Activated CD8-positive, alpha-beta memory T cell treated with anti-CD3 and anti-CD28 coated beads for 36 hours (primary cell): ENCODE data around the gene TPRG1L. TPM values are rescaled to one million over a fixed set of nuclear protein-coding genes. Genes with fewer than 3 reads are reported as not detected.

ENCODE experiments used
- CTCF ChIA-PET: fragments of 350-600 bp; sonication (Branson Sonifier 250); formaldehyde crosslinking; loops from one replicate; lab custom pipeline; 2021; ENCODE audit warnings: antibody characterized with exemption; lab: Charles Lee
- POLR2A ChIA-PET: fragments of 350-600 bp; sonication (Branson Sonifier 250); formaldehyde crosslinking; loops from one replicate; lab custom pipeline; 2021; ENCODE audit warnings: antibody characterized with exemption; lab: Charles Lee
- total RNA-seq, 2 experiments: library from RNA; stranded (reverse); gene quantifications; one replicate each; pipeline ENCODE4 v1.2.3, GENCODE V29; 2021

The TPRG1L gene
- total RNA-seq, 2 experiments from 2014 or later, result 14.2 to 15.0 TPM

DNA sequence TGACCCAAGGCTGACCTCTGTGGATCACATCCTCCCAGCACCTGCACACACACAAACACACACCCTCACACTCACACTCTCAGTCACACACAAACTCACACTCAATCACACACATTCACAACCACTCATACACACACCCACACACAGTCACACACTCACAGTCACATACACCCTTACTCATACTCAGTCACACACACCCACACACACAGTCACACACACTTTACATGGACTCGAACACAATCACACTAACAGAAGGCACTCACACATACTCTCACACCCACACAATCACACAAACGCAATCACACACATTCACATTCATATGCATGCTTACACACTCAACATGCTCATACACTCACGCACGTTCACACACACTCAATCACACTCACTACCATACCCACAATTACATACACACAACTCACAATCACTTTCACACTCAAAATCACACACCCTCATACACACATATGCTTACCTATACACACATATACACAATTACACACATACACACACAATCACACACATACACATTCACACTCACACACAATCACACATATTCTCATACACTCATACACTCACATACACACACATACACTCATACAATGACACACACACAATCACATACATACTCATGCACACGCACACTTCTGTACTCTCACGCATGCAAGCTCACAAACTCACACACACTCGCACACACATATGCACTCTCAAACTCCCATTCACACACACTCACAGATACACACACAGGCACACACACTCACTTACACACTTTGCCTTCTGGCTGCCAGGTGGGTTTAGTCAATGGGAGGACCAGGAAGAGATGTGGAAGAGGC is 19.6 kb upstream of the TPRG1L start:
- CTCF ChIA-PET, result interaction anchor here (1.8 kb wide), 1 partner anchor 14 kb away, joined by 4 read pairs; no protein-coding TSS in a partner anchor

DNA sequence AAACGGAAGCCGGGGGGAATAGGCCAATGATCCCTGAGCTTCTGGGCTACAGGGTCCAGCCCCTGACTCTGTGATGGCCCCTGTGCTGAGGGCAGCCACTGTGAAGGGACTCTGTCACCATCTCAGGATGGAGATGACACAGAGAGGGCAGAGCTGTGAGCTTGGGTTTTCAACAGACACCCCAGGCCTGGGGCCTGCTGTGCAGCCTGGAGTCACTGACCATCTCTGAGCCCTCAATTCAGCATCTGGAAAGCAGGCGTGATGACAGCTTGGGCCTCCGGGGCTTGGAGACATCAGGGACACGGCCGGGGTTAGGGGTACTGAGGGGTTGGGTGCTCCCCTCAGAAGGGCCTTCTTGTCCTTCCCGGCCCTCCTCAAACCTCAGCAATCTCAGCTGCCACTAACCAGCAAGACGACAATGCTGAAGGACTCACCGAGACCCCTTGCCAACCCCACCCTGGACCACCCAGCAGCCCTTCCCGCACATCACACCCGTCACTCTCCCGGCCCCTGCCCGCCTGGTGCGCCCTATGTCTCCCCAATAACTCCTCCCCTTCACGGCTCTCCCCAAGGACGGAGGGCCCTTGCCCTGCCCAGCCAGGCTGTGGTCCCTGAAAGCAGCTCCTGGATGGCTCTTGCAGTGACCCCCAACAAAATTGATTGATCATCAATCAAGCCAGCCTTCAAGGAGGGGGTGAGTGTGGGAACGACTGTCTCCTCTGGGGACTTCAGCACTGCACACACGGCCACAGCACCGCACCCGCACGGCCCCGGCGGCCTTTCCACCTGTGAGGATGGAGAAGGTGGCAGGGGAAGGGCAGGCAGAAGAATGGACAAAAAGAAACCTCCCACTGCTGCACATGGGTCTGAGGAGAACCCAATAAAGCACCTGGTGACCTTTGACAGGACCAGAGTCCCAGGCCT is 17.8 kb upstream of the TPRG1L start:
- ChIA-PET CTCF (interaction anchor here (0.9 to 1.8 kb wide), 3 partner anchors 13 to 154 kb away, joined by 3 to 4 read pairs (median 3); no protein-coding TSS in a partner anchor), POLR2A (no interaction called here)

More for the DNA sequence above, 19.6 kb upstream of the TPRG1L start:
- POLR2A ChIA-PET, result no interaction called here

DNA sequence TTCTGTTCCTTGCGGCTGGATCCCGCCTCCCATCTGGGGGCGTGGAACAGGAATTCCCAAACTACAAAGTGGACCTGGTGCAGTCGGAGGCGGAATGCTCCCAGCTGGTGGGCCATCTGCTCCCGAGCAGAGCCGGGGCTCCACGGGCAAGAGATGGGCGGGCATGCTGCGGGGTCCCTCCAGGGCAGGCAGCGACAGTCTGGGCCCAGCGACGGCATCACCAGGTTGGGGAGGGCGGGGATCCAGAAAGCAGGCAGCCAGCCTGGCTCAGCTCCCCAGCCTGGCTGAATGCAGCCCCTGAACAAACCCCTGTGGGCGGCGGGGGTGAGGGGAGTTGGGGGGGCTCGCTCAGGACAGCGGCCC is 17.1 kb upstream of the TPRG1L start:
- ChIA-PET POLR2A (no interaction called here), CTCF (interaction anchor here (1.3 to 1.7 kb wide), 2 partner anchors 13 to 154 kb away, joined by 3 to 5 read pairs; no protein-coding TSS in a partner anchor)

DNA sequence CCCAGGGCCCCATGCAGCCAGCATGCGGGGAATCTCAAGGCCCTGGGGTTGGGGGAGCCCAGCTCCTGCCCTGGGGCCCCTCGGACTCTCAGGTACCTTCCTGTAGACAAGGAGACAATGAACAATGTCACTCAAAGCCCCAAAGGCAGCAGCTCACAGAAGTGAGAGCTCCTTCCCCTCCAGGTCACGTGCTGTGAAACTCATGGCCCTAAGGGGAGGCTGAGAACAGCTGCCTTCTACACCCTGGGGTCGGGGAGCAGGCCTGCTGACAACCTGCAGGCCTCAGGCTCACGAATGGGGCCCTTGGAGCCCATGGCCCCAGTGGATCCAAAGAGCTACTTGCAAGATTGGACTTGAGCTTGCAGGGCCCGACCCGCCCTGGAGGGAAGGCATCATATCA is 16.7 kb upstream of the TPRG1L start:
- ChIA-PET POLR2A (no interaction called here), CTCF (interaction anchor here (1.3 to 1.7 kb wide), 2 partner anchors 12 to 155 kb away, joined by 3 to 5 read pairs; no protein-coding TSS in a partner anchor)

DNA sequence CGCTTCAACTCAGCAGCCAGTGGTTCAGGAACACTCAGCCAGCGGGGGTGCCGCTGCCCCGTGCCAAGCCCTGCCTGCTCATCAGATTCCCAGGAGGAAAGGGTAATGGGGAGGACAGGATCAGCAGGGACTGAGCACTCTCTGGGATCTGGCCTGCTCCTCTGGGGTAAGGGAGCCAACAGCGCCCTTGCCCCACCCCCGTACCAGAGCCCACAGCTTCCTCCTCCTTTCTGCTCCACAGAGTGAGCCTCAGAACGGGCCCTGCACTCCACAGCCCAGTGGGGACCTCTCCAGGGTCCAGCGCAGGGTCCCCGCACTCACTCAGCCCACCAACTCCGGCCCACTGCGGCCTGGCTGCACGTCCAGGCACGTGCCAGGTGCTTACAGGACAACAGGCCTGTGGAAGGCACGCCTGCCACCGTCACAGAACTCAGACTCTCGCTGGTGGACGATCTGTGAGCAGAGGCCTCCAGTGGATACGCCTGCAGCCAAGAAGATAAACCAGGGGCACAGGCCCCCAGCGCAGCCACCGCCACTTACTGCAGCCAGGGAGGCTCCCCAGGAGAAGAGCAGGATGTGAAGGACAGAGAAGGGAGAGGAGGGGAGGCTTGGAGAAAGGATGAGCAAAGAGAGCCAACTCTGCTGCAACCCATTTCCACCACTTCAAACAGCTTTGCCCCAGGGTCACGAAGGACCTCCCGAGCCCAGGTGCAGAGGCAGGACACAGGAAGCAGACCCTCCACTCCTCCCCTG is 15.6 kb upstream of the TPRG1L start:
- CTCF ChIA-PET, result interaction anchor here (1.2 kb wide), 1 partner anchor 10 kb away, joined by 4 read pairs; no protein-coding TSS in a partner anchor

DNA sequence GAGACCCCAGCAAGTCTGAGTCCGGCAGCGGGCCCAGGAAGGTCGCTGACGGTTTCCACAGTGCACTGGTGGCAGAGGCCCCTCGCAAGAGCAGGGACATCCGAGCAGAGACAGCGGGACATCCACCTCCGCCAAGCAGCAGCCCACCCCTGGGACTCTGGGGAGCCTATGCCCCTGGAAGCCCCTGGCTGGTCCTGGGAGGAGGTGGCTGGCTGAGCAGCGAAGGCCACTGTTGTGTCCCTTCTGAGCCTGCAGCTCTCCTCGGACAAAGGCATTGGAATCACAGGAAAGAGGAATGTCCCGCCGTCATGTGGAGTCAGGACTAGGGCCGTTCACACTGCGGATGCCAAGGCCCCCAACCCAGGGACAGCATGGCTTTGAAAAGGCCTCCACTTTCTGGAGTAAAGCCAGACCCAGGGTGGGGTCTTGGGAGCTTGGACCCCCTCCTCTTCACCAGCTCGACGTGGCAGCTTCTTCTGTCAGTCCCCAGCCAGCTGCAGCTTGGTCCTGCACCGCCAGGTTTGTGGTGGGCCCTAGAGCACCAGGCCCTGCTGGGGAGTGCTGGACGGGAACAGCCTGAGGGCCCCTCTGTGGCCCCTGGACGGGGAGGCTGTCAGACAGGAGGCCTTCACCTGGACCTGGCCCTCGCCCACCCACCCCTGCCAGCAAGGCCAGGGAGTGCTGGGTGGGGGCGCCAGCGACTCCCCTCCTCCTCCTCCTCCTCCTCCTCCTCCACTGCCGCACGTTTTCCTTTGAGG is 14.9 kb upstream of the TPRG1L start:
- ChIA-PET POLR2A (no interaction called here), CTCF (interaction anchor here (1.2 kb wide), 1 partner anchor 10 kb away, joined by 4 read pairs; no protein-coding TSS in a partner anchor)

More for the DNA sequence above, 15.6 kb upstream of the TPRG1L start:
- POLR2A ChIA-PET, result no interaction called here

DNA sequence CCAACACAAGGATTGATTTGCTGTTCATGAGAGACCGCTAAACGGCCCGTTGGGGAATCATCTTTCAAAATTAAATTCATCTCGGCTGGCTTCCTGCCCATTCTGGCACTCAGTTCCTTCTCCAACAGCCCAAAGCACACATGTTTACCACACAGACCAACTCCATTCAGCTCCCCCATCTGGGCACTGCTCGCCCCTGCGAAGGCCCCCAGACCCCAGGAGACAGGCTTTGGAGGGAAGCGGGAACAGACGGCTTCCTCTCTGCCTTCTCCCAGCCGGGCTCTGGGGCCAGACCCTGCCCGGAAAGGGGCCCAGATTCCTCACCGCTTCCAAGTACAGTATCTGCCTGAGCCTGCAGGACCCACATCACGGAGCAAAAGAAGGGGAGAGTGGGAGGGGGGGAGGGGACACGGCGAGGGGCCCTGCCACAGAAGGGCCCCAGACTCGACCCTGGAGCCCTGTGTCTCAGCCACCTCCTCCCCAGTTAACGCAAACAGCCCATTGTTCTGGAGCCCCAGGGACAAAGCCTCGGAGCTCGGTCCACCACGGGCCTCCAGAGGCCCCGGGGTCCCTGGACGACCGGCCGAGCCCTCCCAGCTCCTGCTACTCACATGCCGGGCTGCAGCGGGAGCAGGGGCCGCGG is 14.2 kb upstream of the TPRG1L start:
- POLR2A ChIA-PET, result no interaction called here
- CTCF ChIA-PET, result interaction anchor here (1.2 kb wide), 1 partner anchor 9 kb away, joined by 4 read pairs; no protein-coding TSS in a partner anchor

DNA sequence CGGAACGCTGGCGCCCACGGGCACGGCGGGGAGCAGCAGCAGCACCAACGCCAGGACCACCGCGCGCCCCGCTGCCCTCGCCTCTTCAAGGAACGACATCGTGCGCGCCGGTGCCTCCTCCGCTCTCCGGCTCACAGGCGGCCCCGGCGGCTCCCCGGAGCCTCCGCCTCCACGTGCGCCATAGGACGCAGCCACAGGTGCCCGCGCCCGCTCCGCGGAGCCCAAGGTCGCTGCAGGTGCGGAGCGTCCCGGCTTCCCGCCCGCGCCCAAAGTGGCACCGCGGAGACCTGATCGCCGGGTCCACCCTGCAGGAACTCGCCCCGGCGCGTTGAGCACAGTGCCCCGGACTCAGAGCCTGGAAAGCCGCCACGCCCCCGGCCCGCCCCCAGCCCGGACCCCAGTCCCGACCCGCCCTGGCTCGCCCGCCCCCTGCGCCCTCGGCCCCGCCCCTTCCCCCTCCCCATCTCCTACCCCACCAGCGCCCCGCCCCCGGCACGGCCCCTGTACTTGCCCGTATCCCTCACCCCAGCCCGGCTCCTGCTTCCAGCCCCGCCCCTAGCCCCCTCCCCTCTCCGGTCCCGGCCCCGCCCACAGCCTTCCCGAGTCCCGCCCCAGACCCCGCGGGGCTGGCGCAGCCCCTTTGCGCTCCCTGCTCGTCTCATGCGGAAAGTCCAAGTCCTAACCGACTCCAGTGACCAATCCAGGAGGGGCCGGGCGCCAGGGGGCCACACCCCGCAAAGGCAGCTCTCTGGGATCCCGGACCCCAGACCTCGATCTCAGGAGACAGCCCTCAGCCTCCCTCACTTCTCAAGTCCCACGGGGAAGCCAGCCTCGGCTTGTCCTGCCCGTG is 13.4 kb upstream of the TPRG1L start, which contains the start of gene MEGF6:
TSS of gene MEGF6 (minus strand) at position 339 of the 850 bp plus-strand sequence. CDS start at position 99, 240 bp downstream.
- CTCF ChIA-PET, result no interaction called here
- POLR2A ChIA-PET, result no interaction called here

DNA sequence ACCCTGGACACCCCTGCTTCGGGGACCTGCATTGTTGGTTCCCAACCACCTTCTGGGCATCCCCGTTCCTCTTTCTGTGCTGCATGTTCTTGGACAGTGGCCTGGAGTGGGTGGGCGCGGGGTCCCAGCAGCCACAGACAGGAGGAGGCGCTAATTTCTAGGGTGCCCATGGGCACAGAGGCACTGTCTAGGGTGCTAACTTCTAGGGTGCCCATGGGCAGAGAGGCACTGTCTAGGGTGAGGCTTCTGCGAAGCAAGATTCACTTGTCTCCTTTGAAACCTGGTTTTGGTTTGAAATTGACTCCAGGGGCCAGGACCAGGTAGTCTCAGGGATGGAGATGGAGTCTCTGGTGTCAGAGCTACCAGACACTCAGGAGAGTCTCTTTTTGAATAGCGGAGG is 12.7 kb upstream of the TPRG1L start:
- CTCF ChIA-PET, result no interaction called here
- POLR2A ChIA-PET, result no interaction called here

DNA sequence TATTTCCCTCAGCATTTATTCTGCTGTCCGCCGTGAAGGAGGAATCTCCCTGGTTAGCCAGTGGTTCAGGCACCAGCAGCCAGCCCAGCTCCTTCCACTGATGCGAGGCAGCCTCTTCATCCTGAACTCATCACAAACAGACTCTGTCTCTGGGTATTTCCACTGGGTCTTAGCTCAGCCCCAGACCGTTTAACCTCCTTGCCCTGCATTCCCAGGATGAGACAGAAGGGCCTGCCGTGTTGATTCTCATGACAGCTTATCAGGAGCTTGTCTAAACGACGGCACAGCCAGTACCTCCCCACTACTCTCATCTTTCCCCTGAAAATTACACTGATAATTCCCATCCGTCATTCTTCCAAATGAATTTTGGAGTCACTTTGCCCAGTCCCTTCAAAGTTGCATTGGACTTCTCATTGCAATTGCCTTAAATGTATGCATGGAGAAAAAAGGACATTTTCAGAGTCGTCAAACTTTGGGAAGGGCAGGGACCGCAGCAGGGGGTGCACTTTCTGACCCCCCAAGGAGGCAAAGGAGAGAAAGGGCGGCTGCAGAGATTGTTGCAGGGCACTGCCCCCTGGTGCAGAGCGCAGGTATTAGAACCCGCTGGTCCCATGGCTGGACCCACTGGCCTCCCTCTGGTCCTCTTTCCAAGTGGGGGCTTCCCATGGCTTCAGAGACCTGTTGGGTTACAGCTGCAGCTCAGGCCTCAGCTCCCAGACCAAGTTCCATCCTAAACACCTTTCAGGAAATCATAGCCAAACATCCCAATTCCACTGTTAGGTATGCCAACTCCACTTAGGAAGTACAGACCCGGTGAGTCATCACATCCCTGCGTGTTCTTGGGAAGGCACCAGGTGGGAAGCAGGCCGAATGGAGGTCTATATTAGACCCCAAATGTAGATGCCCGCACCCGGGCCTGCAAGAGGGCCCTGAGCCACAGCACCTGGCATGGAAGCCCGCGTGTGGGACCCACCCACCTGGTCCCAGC is 9.8 kb upstream of the TPRG1L start:
- POLR2A ChIA-PET, result no interaction called here
- CTCF ChIA-PET, result interaction anchor here (0.6 kb wide), 1 partner anchor 152 kb away, joined by 4 read pairs; no protein-coding TSS in a partner anchor

DNA sequence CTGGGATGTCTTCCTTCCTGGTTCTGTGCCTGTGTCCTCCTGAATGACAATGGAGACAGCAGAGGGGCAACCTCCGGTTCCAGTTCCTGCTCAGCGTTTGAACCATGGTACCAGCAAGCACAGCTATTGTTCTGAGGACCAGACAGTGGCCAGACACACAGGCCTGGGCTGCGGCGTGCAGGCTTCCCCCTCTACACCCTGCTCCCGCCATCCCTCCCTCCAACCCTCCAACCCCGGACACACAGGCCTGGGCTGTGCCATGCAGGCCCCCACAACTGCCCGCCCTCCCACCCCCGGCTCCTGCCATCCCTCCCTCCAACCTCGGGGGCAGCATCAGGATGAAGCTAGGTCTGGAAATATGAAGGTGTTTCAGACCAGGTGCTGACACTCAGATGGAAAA is 8.0 kb upstream of the TPRG1L start:
- ChIA-PET CTCF (interaction anchor here (1.2 kb wide), 1 partner anchor 126 kb away, joined by 3 read pairs; no protein-coding TSS in a partner anchor), POLR2A (no interaction called here)

DNA sequence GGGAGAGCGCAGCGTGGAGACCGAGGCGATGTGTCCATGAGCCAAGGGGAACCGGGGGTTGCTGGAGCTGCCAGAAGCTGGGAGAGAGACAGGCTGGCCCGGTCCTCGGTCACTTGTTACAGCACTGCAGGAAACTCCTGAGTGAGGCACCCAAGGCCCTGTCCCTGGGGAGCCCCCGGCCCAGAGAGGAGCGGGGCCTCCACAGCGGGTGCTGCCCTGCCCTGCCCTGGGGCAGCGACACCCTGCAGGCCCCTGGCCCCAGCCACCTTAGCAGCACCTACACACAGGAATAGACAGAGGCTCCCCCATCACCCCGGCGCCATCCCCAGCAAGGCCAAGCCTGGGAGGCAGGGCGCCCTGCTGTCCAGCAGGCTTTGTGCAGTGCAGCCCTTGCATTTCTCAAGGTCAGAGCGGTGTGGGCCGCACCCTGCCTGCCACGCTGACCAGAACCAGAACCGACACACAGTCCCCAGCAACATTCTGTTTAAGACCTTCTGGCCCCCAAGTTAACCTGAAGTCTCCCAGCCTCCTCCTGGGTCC is 6.9 kb upstream of the TPRG1L start:
- ChIA-PET CTCF (interaction anchor here (1.2 kb wide), 1 partner anchor 127 kb away, joined by 3 read pairs; no protein-coding TSS in a partner anchor), POLR2A (no interaction called here)

DNA sequence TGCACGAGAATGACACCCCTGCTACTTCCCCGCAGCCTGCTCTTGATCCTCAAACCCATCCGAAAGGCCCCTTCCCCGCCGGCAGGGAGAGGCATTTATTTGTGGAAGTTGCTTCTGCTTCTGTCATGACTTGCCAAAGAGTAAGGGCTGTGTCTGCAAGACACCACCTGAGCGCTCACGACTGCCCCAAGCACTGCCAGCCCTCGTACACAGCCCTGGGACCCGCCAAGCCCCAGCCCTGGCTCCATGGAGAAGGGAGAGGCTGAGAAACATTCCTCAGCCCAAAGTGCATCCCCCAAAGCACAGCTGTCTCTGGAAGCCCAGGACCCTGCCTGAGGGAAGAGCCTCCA is 6.3 kb upstream of the TPRG1L start:
- ChIA-PET CTCF (interaction anchor here (0.7 to 6.4 kb wide), 20 partner anchors 8 to 181 kb away, joined by 3 to 45 read pairs (median 4); no protein-coding TSS in a partner anchor), POLR2A (interaction anchor here (1.0 kb wide), 1 partner anchor 165 kb away, joined by 4 read pairs; no protein-coding TSS in a partner anchor)

DNA sequence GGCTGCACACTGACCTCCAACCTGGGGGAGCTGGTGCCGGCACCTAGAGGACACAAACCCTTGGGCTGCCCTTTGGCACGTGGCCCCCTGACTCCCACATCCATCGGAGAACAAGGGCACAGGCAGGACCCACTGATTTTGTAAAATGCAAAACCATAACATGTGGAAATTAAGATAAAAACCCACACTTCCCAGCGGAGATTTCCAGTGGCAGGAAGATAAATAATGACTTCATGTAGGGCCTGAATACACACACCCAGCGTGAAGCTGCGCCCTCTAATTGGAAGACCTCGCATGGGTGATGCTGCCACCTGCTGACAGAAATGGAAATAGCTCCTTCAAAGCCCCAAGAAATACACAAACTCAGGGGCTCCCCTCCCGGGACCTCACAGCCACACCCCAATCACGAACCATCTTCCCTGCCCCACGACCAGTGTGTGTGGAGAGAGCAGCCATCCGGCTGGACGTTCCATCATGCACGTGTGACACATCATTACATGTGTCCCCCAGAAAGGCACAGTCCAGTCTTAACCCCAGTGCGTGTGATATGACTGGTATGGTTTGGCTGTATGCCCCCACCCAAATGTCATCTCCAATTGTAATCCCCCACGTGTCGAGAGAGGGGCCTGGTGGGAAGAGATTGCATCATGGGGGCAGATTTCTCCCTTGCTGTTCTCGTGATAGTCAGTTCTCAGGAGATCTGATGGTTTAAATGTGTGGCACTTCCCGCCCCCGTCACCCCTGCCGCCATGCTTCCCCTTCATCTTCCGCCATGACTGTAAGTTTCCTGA is 5.7 kb upstream of the TPRG1L start:
- ChIA-PET CTCF (interaction anchor here (0.7 to 6.4 kb wide), 24 partner anchors 9 to 181 kb away, joined by 3 to 45 read pairs (median 4); no protein-coding TSS in a partner anchor), POLR2A (interaction anchor here (1.0 kb wide), 1 partner anchor 166 kb away, joined by 4 read pairs; no protein-coding TSS in a partner anchor)
